Gastroesophageal sphincter (tissue), 3 donors: ENCODE results near the gene FNDC3B.

Source experiments
- POLR2AphosphoS5 ChIP-seq: sonication (generic); formaldehyde crosslinking; IDR thresholded peaks from one replicate; pipeline ENCODE4 v1.6.1; 2017; ENCODE audit warnings: antibody characterized with exemption
- TF ChIP-seq, protein P1 (sequence below), 4 experiments: fragments of 200-600 bp in 2 of 4; fragments of 450-650 bp in 2 of 4; sonication (generic) in 1 of 4; IDR thresholded peaks; one replicate each; pipeline ENCODE4 v1.5.1; 2017 to 2019; ENCODE audit warnings: antibody characterized with exemption in 4 of 4, mild to moderate bottlenecking in 2 of 4, moderate library complexity in 2 of 4

GRCh38 chr3:172056416-172056815 is 17.0 kb downstream of the FNDC3B start:
- TF ChIP-seq, protein P1, sequence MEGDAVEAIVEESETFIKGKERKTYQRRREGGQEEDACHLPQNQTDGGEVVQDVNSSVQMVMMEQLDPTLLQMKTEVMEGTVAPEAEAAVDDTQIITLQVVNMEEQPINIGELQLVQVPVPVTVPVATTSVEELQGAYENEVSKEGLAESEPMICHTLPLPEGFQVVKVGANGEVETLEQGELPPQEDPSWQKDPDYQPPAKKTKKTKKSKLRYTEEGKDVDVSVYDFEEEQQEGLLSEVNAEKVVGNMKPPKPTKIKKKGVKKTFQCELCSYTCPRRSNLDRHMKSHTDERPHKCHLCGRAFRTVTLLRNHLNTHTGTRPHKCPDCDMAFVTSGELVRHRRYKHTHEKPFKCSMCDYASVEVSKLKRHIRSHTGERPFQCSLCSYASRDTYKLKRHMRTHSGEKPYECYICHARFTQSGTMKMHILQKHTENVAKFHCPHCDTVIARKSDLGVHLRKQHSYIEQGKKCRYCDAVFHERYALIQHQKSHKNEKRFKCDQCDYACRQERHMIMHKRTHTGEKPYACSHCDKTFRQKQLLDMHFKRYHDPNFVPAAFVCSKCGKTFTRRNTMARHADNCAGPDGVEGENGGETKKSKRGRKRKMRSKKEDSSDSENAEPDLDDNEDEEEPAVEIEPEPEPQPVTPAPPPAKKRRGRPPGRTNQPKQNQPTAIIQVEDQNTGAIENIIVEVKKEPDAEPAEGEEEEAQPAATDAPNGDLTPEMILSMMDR (IDR thresholded peaks at IDR 0.05): no peak
- TF ChIP-seq POLR2AphosphoS5: no peak
